CD14-positive monocyte (primary cell): ENCODE measurements around the gene RNF44. TPM values are rescaled to one million over a fixed set of nuclear protein-coding genes. Genes with fewer than 3 reads are reported as not detected.

Experiments
- DNase-seq, 3 donors: peaks; one replicate each; pipeline ENCODE4 v3.0.0-alpha.2; 2011 to 2022
- H2AFZ ChIP-seq: 2 replicates; pipeline ENCODE4 v1.6.0; 2012; ENCODE audit warnings: mild to moderate bottlenecking, low read depth, low read length, inconsistent platforms; ENCODE audit not compliant: insufficient read depth, poor library complexity, severe bottlenecking
- H3K27ac ChIP-seq, 2 donors: 1 replicate in 1 of 2; 2 replicates in 1 of 2; pipeline ENCODE4 v1.5.1; 2012 to 2013; ENCODE audit warnings: low read length in 2 of 2, control low read depth in 1 of 2, inconsistent platforms in 1 of 2, low read depth in 1 of 2, mild to moderate bottlenecking in 1 of 2
- H3K27me3 ChIP-seq, 2 donors: one replicate each; pipeline versions ENCODE4 v1.6.0 to v1.6.1; 2011 to 2013; ENCODE audit warnings: low read length in 2 of 2; ENCODE audit not compliant: control insufficient read depth in 2 of 2, insufficient read depth in 2 of 2
- H3K36me3 ChIP-seq, 2 donors: replicated peaks in 1 of 2; 1 replicate in 1 of 2; 2 replicates in 1 of 2; pipeline versions ENCODE4 v1.5.1 to v1.6.1; 2012 to 2013; ENCODE audit warnings: low read length in 2 of 2, control low read depth in 1 of 2, inconsistent platforms in 1 of 2, mild to moderate bottlenecking in 1 of 2; ENCODE audit not compliant: insufficient read depth in 2 of 2, control insufficient read depth in 1 of 2
- H3K4me1 ChIP-seq, 2 donors: 1 replicate in 1 of 2; 2 replicates in 1 of 2; pipeline versions ENCODE4 v1.5.1 to v1.6.1; 2012 to 2013; ENCODE audit warnings: low read length in 2 of 2, control low read depth in 1 of 2, inconsistent platforms in 1 of 2, mild to moderate bottlenecking in 1 of 2, moderate library complexity in 1 of 2; ENCODE audit not compliant: insufficient read depth in 2 of 2, control insufficient read depth in 1 of 2
- H3K4me2 ChIP-seq: replicated peaks from 2 replicates; pipeline ENCODE3; 2012; ENCODE audit warnings: low read length, moderate library complexity, mild to moderate bottlenecking; ENCODE audit not compliant: poor library complexity, severe bottlenecking; ENCODE audit errors: extremely low read depth
- H3K4me3 ChIP-seq, 3 experiments: fragments of 200-600 bp in 1 of 3; sonication (generic) in 1 of 3; replicated peaks in 1 of 3; 1 replicate in 2 of 3; 2 replicates in 1 of 3; pipeline ENCODE4 v1.5.1; 2011 to 2013; ENCODE audit warnings: low read length in 3 of 3, mild to moderate bottlenecking in 3 of 3, control low read depth in 2 of 3, low read depth in 2 of 3, inconsistent platforms in 1 of 3, moderate library complexity in 1 of 3
- H3K79me2 ChIP-seq: 2 replicates; pipeline ENCODE4 v1.6.0; 2012; ENCODE audit warnings: mild to moderate bottlenecking, control low read depth, inconsistent platforms, low read length, moderate library complexity; ENCODE audit not compliant: insufficient read depth
- H3K9ac ChIP-seq: 2 replicates; pipeline ENCODE4 v1.6.0; 2017; ENCODE audit warnings: low read length, mild to moderate bottlenecking; ENCODE audit not compliant: insufficient read depth, poor library complexity, severe bottlenecking
- H3K9me3 ChIP-seq, 2 donors: replicated peaks in 1 of 2; 1 replicate in 1 of 2; 2 replicates in 1 of 2; pipeline versions ENCODE4 v1.5.1 to v1.6.1; 2012 to 2013; ENCODE audit warnings: low read length in 2 of 2, control low read depth in 1 of 2; ENCODE audit not compliant: control insufficient read depth in 1 of 2, insufficient read depth in 1 of 2
- H4K20me1 ChIP-seq: 2 replicates; pipeline ENCODE4 v1.6.0; 2012; ENCODE audit warnings: mild to moderate bottlenecking, low read length, control low read depth, moderate library complexity; ENCODE audit not compliant: insufficient read depth
- H3K27ac Mint-ChIP-seq, 7 donors: one replicate each; pipeline ENCODE4 v1.8.0; 2020; ENCODE audit warnings: mild to moderate bottlenecking in 7 of 7, mixed read lengths in 7 of 7, moderate library complexity in 6 of 7, inconsistent platforms in 2 of 7
- H3K27me3 Mint-ChIP-seq, 3 donors: one replicate each; pipeline ENCODE4 v1.8.0; 2021 to 2022; ENCODE audit warnings: low read depth in 3 of 3, mild to moderate bottlenecking in 3 of 3, mixed read lengths in 3 of 3, moderate library complexity in 3 of 3, inconsistent platforms in 1 of 3
- H3K36me3 Mint-ChIP-seq, 2 donors: one replicate each; pipeline ENCODE4 v1.8.0; 2020; ENCODE audit warnings: mixed read lengths in 2 of 2, inconsistent platforms in 1 of 2, mild to moderate bottlenecking in 1 of 2
- H3K4me1 Mint-ChIP-seq: one replicate; pipeline ENCODE4 v1.8.0; 2020; ENCODE audit warnings: mild to moderate bottlenecking, mixed read lengths
- H3K4me3 Mint-ChIP-seq, 2 donors: one replicate each; pipeline ENCODE4 v1.8.0; 2020; ENCODE audit warnings: mild to moderate bottlenecking in 2 of 2, mixed read lengths in 2 of 2, moderate library complexity in 1 of 2
- H3K9me3 Mint-ChIP-seq, 7 donors: one replicate each; pipeline ENCODE4 v1.8.0; 2020 to 2022; ENCODE audit warnings: mixed read lengths in 7 of 7, mild to moderate bottlenecking in 6 of 7, moderate library complexity in 6 of 7, inconsistent platforms in 2 of 7
- CTCF ChIP-seq: fragments of 200-600 bp; IDR thresholded peaks from one replicate; pipeline ENCODE4 v1.8.0; 2022; ENCODE audit warnings: antibody characterized with exemption, mild to moderate bottlenecking
- WGBS: methylation state at CpG from one replicate; pipeline ENCODE4 v1.1.5; 2013; ENCODE audit warnings: missing lambda C conversion rate; ENCODE audit not compliant: insufficient coverage; 5-methylcytosine and 5-hydroxymethylcytosine counted together
- intact Hi-C, 2 donors: fragments of 100-400 bp; cut with micrococcal nuclease; formaldehyde crosslinking; loops; one replicate each; pipeline versions ENCODE4 v1.15.0 to v1.15.1; 2023
- polyA plus RNA-seq, 3 donors: library from polyadenylated mRNA; depleted of rRNA in 1 of 3; unstranded in 2 of 3; stranded (reverse) in 1 of 3; fragments of 300-500 nt in 2 of 3; fragments of >200 nt in 1 of 3; fragmentation: Illumina TruSeq in 2 of 3; gene quantifications; 1 replicate in 2 of 3; 2 replicates in 1 of 3; pipeline ENCODE4 v1.2.3, GENCODE V29; 2012 to 2021

RNF44 gene
- polyA plus RNA-seq, 3 donors, result 1.9 to 133 (median 3.1) TPM

- peaks cover 0 to 12% of the 10 kb centered on the region in 2 donors for H3K36me3 Mint-ChIP-seq
- Histone ChIP-seq H3K4me2 (peak overlapping the region; percentile 87), H3K27ac (peak overlapping the region; percentile 74 to 85), H3K4me3 (peak overlapping the region; percentile 44 to 78 (median 55)), H3K4me1 (peaks cover 61 to 79% of the 10 kb centered on the region in 2 donors), H4K20me1 (no peaks in the 10 kb centered on the region), H3K9me3 (no peaks in the 10 kb centered on the region), H2AFZ (peak overlapping the region; percentile 80), H3K79me2 (peaks cover 38% of the 10 kb centered on the region), H3K9ac (peak overlapping the region; percentile 66), H3K27me3 (no peaks in the 10 kb centered on the region), H3K36me3 (no peaks in the 10 kb centered on the region)
- no peaks in the 10 kb centered on the region for H3K9me3 Mint-ChIP-seq
- intact Hi-C loops, result loop anchor here in 1 of 2 donors (10.0 kb wide), 1 partner anchor 351 kb away; the partner anchor contains the start of gene HK3
- WGBS, result under 1% methylated on average over 61 of the region's 63 CpGs
- peak; percentile 54 to 64 (median 56) for DNase-seq
- peaks cover 68% of the 10 kb centered on the region for H3K4me1 Mint-ChIP-seq
- peaks cover 0 to 1% (median 0%) of the 10 kb centered on the region in 3 donors for H3K27me3 Mint-ChIP-seq
- no peak for TF ChIP-seq CTCF
- H3K4me3 Mint-ChIP-seq, result peak overlapping the region; percentile 89 to 91
- H3K27ac Mint-ChIP-seq, result peak overlapping the region; percentile 95 to 99 (median 97)
Observed at GRCh38 chr5:176543428-176544182, 6.4 kb upstream of the RNF44 start.

- Histone ChIP-seq H3K79me2 (peaks cover 38% of the 10 kb centered on the region), H3K9me3 (no peaks in the 10 kb centered on the region), H3K4me3 (peak overlapping the region; percentile 79 to 91 (median 83)), H4K20me1 (no peaks in the 10 kb centered on the region), H3K4me1 (peaks cover 62 to 81% of the 10 kb centered on the region in 2 donors), H3K27ac (peak overlapping the region; percentile 83 to 89), H3K36me3 (no peaks in the 10 kb centered on the region), H3K9ac (peak overlapping the region; percentile 80), H3K4me2 (peak overlapping the region; percentile 87), H3K27me3 (no peaks in the 10 kb centered on the region), H2AFZ (peak overlapping the region; percentile 80)
- Mint-ChIP-seq H3K4me1 (peaks cover 69% of the 10 kb centered on the region), H3K27me3 (peaks cover 0 to 1% (median 0%) of the 10 kb centered on the region in 3 donors), H3K4me3 (peak overlapping the region; percentile 89 to 94), H3K9me3 (no peaks in the 10 kb centered on the region), H3K27ac (peak overlapping the region; percentile 92 to 96 (median 95)), H3K36me3 (peaks cover 0 to 12% of the 10 kb centered on the region in 2 donors)
- intact Hi-C loops, result loop anchor here in 1 of 2 donors (10.0 kb wide), 1 partner anchor 352 kb away; the partner anchor contains the start of gene HK3
- under 1% methylated on average over 110 of the region's 110 CpGs for WGBS
- TF ChIP-seq CTCF, result peak; percentile 13
- DNase-seq, result no peak
Observed at GRCh38 chr5:176542596-176543427, 5.6 kb upstream of the RNF44 start.
